Subcutaneous adipose tissue (tissue), 4 donors: ENCODE data around the gene NDUFC1. TPM values are rescaled to one million over a fixed set of nuclear protein-coding genes. Genes with fewer than 3 reads are reported as not detected.

Experiments
- CTCF ChIP-seq: fragments of 450-650 bp; IDR thresholded peaks from one replicate; pipeline ENCODE4 v1.5.1; 2016; ENCODE audit warnings: low read depth, mild to moderate bottlenecking, control low read depth, antibody characterized with exemption, moderate library complexity
- small RNA-seq: library from RNA; depleted of rRNA; stranded (forward); fragments of <200 nt; gene quantifications from one replicate; pipeline ENCODE3, GENCODE V24; 2016
- total RNA-seq, 4 donors: library from RNA; depleted of rRNA; stranded (reverse); fragments of >200 nt; gene quantifications; one replicate each; pipeline ENCODE4 v1.1.0, GENCODE V29; 2016

The NDUFC1 gene
- total RNA-seq, 4 donors from 2014 or later = 27.2 to 48.9 (median 28.1) TPM

DNA sequence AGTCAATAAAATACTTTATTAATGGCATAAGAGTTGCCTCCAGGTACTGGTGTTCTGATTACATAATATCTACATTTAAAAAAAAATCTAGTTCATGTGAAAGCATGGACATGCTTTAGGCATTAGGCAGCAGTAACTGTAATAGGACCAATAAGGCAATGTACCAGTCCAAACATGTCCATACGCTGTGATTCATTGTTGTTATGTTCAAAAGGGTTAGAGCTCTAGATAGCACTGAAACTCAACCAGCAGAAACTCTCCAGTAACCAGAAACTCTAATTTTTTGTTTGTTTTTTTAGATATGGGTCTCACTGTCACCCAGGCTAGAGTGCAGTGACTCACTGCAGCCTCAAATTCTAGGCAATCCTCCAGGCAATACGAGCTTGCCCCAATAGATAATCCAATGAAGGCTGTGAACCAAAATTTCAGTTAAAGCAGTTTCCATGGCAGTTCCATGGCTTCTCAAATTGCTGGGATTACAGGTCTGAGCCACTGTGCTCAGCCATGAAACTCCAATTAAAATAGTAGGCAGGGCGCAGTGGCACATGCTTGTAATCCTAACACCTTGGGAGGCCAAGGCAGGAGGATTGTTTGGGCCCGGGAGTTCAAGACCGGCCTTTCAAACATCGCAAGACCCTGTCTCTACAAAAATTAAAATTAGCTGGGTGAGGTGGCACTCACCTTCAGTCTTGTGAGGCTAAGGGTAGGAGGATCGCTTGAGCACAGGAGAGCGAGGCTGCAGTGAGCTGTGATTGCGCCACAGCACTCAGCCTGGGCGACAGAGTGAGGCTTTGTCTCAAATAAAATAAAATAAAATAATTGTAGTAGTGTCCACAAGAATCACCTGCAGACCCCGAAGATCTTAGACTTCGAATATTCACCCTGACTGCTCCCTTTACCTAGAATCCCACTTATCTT, 58.6 kb downstream of the NDUFC1 start:
- TF ChIP-seq CTCF = no peak

DNA sequence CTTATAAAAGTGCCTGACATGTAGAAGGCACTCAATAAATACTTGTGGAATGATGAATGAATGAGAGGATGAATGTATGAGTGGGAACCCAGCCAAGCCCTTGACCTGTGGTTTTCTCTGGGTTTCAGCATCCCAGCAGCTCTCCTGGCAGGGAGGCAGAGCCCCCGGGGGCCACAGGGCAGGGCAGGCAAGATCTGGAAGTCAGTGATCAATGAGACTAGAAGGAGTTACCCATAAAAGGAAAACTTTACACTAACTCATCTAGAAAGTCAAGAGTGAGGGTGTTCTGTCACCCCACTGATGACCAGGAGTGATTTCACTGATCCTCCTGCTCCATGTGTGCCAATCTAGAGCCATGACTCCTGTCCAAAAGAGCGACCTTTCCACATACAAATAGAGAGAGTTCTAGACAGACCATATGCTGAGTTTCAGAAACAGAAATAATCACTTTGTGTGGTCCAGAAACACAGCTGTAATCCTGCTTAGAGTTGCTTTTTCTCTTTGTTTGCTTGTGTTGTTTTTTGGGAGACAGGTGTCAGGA, 59.7 kb downstream of the NDUFC1 start:
- no peak for TF ChIP-seq CTCF

GRCh38 chr4:139241784-139242151, 60.5 kb downstream of the NDUFC1 start:
- TF ChIP-seq CTCF = no peak

DNA sequence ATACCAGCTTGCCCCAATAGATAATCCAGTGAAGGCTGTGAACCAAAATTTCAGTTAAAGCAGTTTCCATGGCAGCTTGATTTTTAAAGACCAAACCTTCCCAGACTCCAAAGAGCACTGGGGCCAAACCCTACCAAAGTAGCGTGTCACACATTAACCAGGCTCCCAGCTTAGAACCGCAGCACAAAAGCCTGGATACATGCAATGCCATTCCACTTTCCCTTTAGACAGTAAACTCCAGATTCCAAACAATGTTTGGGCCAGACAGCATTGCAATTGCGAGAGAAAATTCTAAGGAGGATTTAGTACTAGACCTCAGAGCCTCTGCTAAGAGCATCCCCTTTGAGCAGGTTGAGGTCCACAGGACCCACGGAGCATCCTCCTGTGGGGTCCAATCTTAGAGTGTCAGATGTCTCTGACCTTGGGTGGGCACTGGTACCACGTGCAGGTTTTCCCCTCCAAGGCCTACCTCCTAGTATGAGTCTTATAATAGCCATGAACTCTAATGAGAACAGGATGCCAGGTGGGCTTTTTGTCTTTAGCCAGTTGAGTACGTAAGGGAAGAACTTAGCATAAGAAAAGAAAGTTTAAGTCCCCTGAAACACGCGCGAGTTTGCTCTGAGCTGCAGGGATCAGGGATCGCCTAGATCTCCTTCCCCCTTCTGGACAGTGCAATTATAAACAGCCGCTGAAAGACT, 61.0 kb downstream of the NDUFC1 start:
- no peak for TF ChIP-seq CTCF

Small RNA genes within 50 kb of the gene (small RNA-seq; reads per million reads assigned to genes)
- gene RNU6-1074P = not detected
- not detected for gene RNU6-1214P

Other genes with a start within 250 kb of the NDUFC1 start
- gene ELF2, start 125.3 kb downstream of the NDUFC1 start, total RNA-seq = 10 to 100 TPM; 51.3 to 64.9 (median 64.2) TPM
- under 1 TPM in 1 of 4 donors, not detected in 3; 0.65 TPM for gene MGARP, start 22.3 kb downstream of the NDUFC1 start, total RNA-seq
- gene NAA15, start 972 bp downstream of the NDUFC1 start, total RNA-seq = 10 to 100 TPM; 17.1 to 63.8 (median 25.2) TPM
- 10 to 100 TPM; 12.1 to 14.4 (median 14.1) TPM for gene RAB33B, start 151.6 kb upstream of the NDUFC1 start, total RNA-seq